RPMI8226 (cell line): ENCODE results near the gene TUBG2.

Experiments
- DNase-seq: peaks from one replicate; pipeline ENCODE4 v3.0.0-alpha.2; 2015

The TUBG2 gene

DNA sequence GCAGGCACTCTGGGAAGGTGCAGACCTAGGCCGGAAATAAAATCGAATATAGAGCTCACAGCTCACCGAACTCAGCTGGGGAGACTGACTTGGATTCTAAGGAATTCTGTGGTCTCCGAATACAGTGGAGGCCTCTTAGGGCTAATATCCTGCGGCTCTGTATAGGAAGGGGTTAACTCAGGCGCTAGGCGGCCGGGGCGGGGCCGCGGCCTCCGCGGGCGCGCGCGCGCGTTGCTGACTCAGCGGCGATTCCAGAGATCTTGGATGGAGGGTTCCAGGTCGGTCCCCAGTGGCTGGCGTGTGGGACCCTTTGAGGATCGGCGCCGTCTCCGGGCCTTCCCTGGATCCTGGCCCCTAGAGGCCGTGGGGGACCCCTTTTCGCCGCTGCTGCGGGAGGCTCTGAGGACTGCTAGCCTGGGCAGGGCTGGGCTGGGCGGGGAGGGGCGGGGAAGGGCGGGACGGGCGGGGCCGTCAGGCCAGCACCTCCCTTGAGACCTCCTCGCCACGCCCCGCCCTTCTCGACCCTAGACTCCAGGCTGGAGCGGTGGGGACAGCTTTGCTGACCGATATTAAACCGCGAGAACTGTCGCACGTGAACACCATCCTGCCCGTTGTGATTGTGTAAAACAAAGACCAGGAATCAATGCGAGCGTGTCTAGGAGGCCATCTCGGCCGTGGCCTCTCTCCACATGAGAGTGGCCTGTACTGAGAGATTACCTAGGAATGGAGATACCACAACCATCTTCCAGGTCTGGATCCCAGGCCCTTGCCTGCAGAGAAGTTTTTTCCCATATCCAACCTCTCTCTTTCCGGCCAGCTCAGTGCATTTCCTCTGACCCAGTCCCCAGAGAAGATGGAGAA is 19.1 kb downstream of the TUBG2 start:
- peak; percentile 97 for DNase-seq

DNA sequence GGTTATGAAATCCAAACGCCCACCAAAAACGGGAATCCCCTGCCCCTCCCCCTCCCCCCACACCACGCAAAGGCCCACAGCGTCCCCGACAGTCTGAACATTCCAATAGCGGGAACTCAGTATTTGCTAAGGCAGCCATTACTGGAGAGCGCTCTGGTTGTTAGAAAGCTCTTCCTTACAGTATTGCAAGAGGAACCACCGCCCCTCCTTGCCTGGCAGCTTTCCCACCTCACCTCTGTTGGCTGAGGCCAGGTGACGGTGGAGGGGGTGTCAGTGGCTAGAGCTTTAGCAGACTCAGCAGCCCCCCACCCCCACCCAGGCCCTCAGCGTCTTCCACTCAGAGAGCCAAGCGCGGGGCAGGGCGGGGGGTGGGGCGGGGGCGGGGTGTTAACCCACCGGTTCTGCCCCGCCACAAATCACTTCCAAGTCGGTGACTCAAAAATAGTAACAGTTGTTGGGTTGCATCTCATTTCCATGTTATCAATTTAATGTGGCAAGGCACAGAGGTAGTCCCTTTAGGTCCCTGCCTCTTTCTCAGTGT is 19.9 kb downstream of the TUBG2 start:
- peak; percentile 99 for DNase-seq

DNA sequence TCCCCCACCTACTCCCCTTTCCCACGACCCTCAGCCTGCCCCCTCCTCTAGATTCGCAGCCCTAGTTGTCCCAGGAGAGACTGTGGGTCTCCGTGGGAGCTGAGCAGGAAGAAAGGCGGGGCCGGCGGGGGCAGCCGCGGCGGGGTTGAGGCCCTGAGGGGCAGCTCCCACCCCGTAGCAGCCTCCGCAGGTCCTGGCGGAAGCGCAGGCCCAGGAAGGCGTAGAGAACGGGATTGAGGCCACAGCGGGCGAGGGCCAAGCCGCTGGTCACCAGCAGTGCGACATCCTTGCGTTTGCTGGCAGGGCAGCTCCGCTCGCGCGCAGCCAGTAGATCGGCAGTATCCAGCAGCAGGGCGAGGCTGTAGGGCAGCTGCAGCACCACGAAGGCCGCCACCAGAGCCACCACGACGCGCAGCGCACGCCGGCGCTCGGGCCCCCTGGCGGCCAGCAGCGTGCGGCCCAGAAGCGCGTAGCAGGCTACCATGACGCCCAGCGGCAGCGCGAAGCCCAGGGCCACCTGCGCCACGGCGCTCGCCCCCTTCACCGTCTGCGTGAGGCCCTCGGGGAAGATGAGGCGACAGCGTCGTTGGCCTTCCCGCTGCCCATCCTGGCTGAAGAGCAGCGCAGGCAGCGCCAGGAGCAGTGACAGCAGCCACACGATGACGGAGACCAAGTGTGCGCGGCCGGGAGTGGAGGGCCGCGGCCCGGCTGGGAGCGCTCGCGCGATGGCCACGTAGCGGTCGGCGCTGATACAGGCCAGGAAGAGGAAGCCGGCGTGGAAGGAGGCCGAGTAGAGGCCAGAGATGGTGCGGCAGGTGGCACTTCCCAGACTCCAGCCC is 20.6 kb downstream of the TUBG2 start:
- peak; percentile 92 for DNase-seq

DNA sequence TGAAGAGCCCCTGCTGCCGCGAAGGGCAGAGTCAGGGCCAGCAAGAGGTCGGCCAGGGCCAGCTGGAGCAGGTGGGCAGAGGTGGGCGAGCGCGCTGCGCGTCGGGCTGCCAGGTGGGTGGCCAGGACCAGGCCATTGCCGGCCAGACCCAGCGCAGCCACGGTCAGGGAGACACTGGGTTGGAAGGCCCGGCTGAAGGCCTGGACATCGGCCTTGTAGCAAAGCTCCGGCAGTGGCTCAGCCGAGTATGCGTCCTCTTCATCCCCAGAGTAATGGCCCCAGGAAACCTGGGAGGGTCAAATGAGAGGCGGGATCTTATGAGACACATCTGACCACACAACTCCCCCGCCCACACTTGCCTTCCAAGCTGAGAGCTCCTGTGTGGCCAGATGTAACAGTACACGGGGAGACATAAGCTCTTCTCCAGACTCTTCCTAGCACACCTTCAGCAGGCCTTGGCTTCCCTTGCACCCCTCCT is 21.3 kb downstream of the TUBG2 start:
- peak; percentile 27 for DNase-seq

DNA sequence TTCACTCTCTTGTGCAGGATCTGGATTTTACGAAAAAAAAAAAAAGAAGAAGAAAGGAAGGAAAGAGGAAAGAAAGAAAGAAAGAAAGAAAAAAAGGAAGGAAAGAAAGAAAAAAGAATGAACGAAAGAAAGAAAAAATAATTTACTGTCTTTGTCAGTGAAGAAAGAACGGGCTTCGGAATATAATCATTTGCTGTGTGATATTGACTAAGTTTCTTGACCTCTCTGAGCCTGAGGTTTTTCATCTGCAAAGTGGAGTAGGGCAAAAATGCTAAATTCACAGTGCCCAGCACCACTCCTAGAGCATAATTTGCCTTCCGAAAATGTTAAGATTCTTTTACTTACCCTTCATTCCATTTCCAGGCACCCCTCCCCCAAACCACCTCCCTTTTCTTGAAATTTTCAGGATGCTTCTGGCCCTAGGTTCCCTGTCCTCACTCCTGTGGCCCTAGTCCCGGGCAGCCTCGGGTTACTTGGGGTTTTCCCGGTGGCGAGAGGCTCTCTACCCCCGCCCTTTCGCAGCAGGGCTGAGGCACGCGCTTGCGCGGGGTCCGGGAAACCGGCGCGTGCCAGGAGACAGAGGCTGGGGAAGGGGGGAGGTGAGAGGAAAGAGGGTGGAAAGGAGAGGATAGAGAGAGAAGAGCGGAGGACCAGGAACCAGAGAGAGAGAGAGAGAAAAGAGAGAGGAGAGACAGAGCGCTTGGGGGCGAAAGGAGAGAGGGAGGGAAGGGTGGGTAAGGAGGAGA is 23.1 kb downstream of the TUBG2 start, which contains the start of gene CNTNAP1:
TSS of gene CNTNAP1 (plus strand) at position 556 of the 746 bp plus-strand sequence. CDS start 299 bp downstream, outside the sequence.
- no peak for DNase-seq

DNA sequence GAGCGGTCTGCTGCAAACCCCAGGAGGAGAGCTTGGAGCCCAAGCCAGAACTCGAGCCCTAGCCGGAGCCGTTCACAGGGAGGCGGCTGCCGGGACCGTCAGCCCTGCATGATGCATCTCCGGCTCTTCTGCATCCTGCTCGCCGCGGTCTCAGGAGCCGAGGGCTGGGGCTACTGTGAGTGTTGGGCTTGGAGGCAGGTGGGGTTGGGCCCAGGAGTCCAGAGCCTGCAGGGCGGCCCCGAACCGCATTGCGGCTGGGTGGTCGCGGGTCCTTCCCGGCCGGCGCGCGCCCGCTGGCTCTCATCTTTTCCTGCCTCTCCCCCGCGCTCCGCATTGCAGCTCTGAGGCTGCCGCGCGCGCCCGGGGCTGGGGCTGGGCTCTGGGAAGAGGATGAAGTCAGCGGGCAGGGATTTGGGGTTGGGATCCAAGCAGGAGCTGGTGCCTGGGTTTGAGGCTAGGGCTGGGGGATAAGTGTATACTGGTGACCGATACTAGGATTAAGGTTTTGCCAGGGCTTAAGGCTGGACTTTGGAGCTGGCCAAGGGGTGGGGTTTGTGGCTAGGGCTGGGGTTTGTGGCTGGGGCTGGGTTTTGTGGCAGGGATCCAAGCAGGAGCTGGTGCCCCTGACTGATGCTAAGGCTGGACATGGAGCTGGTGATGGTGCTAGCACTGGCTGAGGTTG is 23.8 kb downstream of the TUBG2 start:
- no peak for DNase-seq

DNA sequence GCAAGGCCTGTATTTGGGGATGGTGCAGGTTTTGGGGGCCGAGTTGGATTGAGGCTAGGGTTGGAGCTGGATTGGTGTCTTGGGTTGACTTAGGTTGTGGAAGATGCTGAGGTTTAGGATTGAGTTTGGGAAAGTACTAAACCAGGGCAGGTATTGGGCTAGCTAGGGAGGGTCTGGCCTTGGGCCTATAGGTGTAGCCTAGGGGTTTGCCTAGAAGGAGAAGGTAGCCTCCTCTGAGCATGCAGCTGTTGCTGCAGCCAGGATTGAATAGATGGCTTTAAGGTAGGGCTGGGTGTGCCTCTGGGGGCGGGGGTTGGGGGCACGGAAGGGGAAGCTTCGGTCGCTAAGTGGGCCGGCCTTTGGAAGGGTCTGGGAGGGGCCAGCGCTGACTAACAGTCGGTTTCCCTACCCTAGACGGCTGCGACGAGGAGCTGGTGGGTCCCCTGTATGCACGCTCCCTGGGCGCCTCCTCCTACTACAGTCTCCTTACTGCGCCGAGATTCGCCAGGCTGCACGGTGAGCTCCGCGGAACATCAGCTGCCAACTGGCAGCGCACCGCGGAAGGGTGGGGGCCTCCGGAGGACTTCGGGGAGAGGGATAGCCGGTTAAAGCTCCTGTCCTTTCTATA is 24.4 kb downstream of the TUBG2 start:
- DNase-seq: no peak

DNA sequence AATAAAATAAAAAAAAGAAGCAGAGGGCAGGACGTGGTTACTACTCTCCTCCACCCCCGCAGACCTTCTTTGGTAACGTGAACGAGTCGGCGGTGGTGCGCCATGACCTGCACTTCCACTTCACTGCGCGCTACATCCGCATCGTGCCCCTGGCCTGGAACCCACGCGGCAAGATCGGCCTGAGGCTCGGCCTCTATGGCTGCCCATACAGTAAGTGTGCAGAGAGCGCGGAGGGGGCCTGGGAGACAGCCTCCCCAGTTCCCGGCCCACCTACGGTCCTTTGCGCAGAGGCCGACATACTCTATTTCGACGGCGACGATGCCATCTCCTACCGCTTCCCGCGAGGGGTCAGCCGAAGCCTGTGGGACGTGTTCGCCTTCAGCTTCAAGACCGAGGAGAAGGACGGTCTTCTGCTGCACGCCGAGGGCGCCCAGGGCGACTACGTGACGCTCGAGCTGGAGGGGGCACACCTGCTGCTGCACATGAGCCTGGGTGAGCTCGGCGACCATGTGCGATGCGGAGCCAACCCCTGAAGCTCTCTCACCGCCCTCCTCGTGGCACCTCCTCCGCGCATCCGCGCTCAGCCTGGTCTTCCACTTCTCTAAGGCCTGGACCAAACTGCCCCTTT is 26.0 kb downstream of the TUBG2 start:
- DNase-seq: no peak

DNA sequence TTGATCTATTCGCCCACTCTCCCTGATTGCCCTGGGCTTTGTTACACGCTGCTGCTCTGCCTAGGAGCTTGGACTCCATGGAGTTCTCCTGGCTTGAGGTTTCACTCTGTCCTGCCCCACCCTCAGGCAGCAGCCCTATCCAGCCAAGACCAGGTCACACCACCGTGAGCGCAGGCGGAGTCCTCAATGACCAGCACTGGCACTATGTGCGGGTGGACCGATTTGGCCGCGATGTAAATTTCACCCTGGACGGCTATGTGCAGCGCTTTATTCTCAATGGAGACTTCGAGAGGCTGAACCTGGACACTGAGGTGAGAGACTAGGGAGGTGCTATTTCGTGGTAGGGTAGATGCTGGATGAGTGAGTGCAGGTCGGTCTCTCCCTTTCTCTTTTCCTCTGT is 26.7 kb downstream of the TUBG2 start:
- DNase-seq: no peak

DNA sequence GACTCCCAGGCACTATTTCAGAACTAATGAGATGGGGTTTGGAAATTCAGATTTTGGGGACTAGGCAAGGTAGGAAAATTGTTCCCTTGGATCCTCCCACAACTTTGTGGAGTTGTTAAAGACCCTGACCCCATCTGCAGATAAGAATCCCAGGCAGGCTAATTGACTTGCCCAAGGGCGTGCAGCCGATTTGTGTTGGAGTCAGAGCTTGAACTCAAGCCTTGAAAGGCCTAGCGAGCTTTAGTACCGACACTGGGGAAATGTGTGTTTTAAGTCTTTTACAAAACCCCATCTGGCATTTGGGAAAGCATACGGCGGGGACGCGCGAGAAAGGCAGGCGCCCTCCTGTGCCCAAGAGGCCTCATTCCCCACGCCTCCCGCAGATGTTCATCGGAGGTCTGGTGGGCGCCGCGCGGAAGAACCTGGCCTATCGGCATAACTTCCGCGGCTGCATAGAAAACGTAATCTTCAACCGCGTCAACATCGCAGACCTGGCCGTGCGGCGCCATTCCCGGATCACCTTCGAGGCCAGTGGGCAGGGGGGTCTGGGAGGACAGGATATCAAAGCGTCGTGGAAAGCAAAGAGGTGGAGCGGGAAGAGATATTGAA is 27.5 kb downstream of the TUBG2 start:
- DNase-seq: no peak

DNA sequence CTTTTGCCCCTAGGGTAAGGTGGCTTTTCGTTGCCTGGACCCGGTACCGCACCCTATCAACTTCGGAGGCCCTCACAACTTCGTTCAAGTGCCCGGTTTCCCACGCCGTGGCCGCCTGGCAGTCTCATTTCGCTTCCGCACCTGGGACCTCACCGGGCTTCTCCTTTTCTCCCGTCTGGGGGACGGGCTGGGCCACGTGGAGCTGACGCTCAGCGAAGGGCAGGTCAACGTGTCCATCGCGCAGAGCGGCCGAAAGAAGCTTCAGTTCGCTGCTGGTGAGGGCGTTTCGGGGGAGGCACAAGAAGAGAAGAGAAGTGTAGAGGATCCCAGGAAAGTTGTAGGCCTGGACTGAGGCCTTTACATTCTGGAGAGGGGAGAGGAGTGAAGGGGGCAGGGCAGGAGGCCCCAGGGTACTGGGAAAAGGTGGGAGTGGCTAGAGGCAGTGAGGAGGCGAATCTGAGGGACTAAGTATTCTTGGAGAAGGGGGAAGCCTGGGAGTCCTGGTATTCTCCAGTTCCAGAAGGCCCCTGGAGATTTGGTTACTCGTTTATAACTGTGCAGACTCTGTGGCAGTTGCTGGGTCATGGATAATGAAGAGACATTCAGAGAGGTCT is 28.7 kb downstream of the TUBG2 start:
- DNase-seq: no peak

DNA sequence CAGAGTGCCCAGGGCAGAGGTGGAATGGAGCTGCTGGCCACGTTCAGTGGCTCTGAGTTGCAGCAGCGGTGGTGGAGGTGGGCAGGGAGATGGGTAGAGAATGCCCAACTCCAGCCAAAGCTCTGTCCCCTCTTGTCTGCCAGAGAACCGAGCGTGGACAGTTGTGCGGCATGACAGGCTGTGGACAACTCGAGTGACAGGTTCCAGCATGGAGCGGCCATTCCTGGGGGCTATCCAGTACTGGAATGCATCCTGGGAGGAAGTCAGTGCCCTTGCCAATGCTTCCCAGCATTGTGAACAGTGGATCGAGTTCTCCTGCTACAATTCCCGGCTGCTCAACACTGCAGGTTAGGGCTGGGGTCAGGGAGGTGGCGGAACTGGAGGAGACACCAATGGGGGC is 31.5 kb downstream of the TUBG2 start:
- no peak for DNase-seq

DNA sequence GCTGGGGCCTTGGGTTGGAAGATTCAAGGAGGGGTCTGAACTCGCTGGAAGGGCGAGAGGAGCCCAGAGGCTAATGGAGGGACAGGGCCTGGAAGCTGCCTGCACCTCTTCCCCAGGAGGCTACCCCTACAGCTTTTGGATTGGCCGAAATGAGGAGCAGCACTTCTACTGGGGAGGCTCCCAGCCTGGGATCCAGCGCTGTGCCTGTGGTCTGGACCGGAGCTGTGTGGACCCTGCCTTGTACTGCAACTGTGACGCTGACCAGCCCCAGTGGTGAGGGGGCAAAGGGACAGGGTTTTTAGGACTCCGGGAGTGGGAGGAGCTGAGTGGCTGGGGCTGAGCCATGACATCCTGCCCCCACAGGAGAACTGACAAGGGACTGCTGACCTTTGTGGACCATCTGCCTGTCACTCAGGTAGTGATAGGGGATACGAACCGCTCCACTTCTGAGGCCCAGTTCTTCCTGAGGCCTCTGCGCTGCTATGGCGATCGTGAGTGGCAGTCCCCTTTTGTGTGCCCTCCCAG is 32.0 kb downstream of the TUBG2 start:
- DNase-seq: no peak

DNA sequence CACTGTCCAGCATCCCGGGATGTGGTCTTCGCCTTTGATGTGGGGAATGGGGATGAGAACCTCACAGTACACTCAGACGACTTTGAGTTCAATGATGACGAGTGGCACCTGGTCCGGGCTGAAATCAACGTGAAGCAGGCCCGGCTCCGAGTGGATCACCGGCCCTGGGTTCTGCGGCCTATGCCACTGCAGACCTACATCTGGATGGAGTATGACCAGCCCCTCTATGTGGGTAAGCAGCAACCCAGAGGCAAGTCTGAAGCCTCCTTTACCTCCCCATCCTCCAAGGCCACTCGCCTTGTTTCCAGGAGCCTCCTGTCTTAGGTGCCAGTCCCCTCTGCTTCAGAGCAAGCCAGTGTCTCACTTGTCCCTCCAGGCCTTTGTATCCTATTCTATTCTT is 33.4 kb downstream of the TUBG2 start:
- DNase-seq: no peak

DNA sequence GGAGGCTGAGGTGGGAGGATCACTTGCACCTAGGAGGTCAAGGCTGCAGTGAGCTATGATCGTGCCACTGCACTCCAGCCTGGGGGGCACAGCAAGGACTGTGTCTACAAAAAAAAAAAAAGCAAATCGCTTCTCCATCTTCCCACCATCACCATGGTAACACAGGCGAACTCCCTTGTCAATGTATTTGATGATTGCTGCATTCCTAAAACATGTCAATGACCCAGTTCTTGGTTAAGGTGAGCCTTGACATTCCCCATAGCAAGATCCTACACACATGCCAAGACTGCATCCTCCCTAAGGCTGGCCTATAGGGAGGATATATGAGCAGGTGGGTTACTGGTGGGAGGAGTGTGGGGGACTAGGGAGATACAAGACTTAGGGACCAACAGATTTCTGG is 35.4 kb downstream of the TUBG2 start:
- DNase-seq: no peak

DNA sequence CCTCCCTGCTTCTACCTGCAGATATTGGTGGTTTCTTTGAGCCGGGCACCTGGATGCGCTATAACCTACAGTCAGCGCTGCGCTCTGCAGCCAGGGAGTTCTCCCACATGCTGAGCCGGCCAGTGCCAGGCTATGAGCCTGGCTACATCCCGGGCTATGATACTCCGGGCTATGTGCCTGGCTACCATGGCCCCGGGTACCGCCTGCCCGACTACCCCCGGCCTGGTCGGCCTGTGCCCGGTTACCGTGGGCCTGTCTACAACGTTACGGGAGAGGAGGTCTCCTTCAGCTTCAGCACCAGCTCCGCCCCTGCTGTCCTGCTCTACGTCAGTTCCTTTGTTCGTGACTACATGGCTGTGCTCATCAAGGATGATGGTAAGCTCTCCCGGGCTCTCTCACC is 36.4 kb downstream of the TUBG2 start:
- no peak for DNase-seq

DNA sequence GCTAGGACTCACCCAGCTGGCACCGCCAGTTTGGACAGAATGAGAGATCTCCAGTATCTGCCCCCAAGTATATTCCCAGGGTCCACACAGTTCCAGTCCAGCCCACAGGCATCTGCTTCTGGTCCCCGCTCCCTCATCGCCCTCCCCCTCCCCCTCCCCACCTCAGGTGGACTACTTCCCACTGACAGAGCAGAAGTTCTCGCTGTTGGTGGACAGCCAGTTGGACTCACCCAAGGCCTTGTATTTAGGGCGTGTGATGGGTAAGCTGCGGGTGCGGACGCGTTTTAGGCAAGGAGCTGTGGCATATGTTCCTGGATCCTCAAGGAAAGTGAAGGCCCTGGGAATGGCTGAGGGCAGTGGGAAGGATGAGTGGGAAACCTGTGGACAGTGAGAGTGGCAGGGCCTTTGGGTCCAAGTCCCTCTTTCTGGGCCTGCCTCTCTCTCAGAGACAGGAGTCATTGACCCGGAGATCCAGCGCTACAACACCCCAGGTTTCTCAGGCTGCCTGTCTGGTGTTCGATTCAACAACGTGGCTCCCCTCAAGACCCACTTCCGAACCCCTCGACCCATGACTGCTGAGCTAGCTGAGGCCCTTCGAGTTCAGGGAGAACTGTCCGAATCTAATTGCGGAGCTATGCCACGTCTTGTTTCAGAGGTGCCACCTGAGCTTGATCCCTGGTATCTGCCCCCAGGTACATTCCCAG is 38.2 kb downstream of the TUBG2 start:
- DNase-seq: no peak

DNA sequence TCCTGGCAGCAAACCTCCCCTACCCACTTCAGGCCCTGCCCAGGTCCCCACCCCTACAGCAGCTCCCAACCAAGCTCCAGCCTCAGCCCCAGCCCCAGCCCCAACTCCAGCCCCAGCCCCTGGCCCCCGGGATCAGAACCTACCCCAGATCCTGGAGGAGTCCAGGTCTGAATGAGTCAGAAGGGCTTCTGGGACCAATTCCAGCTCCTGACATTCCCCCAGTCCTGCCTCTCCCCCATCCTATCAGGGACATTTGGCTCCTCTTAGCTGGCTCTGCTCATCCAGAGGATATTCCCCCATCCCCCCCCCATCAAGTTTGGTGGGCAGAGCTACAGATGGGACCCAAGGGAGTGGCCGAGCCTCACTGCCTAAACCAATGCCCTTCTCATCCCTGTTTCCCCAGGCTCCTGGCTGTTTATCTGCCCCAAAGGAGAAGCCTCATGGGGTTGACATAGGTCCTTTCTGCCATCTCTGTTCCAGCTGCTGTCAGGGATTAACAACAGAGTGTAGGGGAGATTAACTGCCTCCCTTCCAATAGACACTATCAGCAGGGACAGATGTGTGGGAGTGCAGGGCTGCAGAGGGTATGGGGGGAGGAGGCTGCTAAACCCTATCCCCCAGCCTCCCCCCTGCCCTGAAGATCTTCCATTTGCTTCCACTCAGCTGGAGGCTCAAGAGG is 39.8 kb downstream of the TUBG2 start:
- no peak for DNase-seq

DNA sequence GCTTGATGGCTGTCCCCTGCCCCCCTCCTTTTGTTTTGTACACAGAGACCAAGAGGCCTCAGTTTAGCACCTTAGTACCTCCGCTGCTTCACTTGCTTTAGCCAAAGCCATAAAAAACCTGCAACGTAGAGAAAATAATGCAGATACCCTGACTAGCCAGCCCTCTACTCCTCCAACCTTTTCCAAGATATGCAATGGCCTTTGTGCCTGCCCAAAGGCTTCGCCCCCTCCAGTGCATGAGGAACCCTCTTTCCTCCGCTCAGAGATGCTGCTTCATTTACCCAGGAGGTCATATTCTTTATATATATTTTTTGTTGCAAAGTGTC is 40.3 kb downstream of the TUBG2 start:
- no peak for DNase-seq
